ENCODE data around the gene TEPSIN. TPM values are rescaled to one million over a fixed set of nuclear protein-coding genes. Genes with fewer than 3 reads are reported as not detected.

The TEPSIN gene
- total and polyA plus RNA-seq, 2 of the 8 experiments (the other 6 are each of a cell fraction or from before 2014, with no cell fraction given), result 22.9 to 28.0 TPM

DNA sequence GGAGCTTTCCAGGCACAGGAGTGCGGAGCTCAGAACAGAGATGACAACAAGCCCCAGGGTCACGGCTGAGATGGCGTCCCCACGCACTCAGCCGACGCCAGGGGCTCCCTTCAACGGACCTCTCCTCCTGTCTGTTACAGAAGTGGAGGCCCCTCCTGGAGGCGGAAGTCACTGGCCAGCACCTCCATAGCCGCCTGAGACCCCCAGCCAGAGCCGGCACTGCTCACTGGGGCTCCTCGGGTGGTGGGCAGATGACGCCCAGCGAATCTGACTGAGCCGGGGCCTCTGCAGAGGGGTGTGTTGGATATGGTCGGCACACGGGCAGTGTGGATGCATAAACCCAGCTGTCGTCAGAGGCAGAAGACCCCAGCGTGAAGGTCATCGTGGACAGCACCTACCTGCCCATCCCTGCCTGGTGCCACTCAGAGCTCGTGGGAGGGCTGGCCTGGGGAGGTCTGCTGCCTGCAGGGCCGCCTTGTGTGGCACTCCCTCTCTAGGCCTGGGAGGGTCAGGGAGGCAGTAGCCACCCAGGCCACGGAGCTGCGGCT is 20.3 kb upstream of the TEPSIN start:
- no peak overlapping the region for H3K14ac ChIP-seq (ENCODE audit: insufficient read length)
- peaks cover 0 to 7% (median 4%) of the 10 kb centered on the region in 4 experiments; a peak in 3 of 8 replicates for H3K36me3 ChIP-seq (ENCODE audit: control insufficient read depth in 2 of 4, insufficient read depth in 4 of 4, low read length in 3 of 4)
- no peak overlapping the region for H3K56ac ChIP-seq (replicated peaks; ENCODE audit: insufficient read length, low read depth, low read length)
- H2BK12ac ChIP-seq (ENCODE audit: low read depth, low read length), result no peak overlapping the region
- H3K9ac ChIP-seq (replicated peaks in 1 of 4; ENCODE audit: extremely low read depth in 1 of 4, low read depth in 3 of 4, low read length in 3 of 4), result no peak overlapping the region
- no peak overlapping the region for H3K23ac ChIP-seq (ENCODE audit: insufficient read length)
- no peak overlapping the region for H3K27ac ChIP-seq (ENCODE audit: low read depth, low read length)
- WGBS, 2 experiments (ENCODE audit: extremely low coverage in 1 of 2, insufficient coverage in 1 of 2, insufficient read length in 1 of 2, insufficient replicate concordance in 2 of 2, low coverage in 1 of 2, low lambda C conversion rate in 2 of 2, missing lambda C conversion rate in 1 of 2), result 93% methylated on average over 16 of the region's 23 CpGs; no CpG with 5 or more reads in 1 of the 2 experiments
- H3K23me2 ChIP-seq (ENCODE audit: low read depth, low read length), result no peaks in the 10 kb centered on the region
- ChIA-PET CTCF (ENCODE audit: partially characterized antibody) (interaction anchor here (0.7 to 2.7 kb wide), 13 partner anchors 8 to 279 kb away, joined by 3 to 12 read pairs (median 4); no protein-coding TSS in a partner anchor), POLR2A (ENCODE audit: partially characterized antibody) (interaction anchor here (1.1 to 2.6 kb wide), 2 partner anchors 277 to 279 kb away, joined by 4 to 7 read pairs; no protein-coding TSS in a partner anchor)
- H3K4me3 ChIP-seq (ENCODE audit: extremely low read depth in 1 of 4, insufficient read depth in 2 of 4, low read depth in 3 of 4, low read length in 4 of 4), result no peak overlapping the region
- no peak overlapping the region for H2BK20ac ChIP-seq (ENCODE audit: low read length)
- H3K4me2 ChIP-seq (ENCODE audit: insufficient read depth in 1 of 2, low read depth in 2 of 2, low read length in 2 of 2), result no peak overlapping the region
- H4K5ac ChIP-seq (ENCODE audit: insufficient read length, low read depth, low read length), result no peak overlapping the region
- FAIRE-seq (no peak), DNase-seq (ENCODE audit: low read depth in 1 of 2, low spot score in 2 of 2) (no peak)
- H3K27me3 ChIP-seq (replicated peaks in 1 of 4; ENCODE audit: control insufficient read depth in 3 of 4, extremely low read depth in 1 of 4, insufficient read depth in 3 of 4, low read length in 3 of 4), result no peaks in the 10 kb centered on the region
- H4K8ac ChIP-seq (ENCODE audit: extremely low read depth, insufficient read depth, low read length), result no peak overlapping the region
- no peaks in the 10 kb centered on the region for H3K79me1 ChIP-seq (ENCODE audit: low read depth, low read length)
- no peak overlapping the region for H2AFZ ChIP-seq (ENCODE audit: low read length)
- no peaks in the 10 kb centered on the region for H3K79me2 ChIP-seq (ENCODE audit: control insufficient read depth in 1 of 2, insufficient read depth in 2 of 2, low read length in 2 of 2)
- no peak overlapping the region for H4K91ac ChIP-seq (replicated peaks; ENCODE audit: insufficient read length, low read length)
- H4K20me1 ChIP-seq (replicated peaks in 1 of 2; ENCODE audit: control insufficient read depth in 1 of 2, insufficient read depth in 2 of 2, low read length in 2 of 2), result peaks cover 0 to 7% of the 10 kb centered on the region in 2 experiments
- peaks cover 0 to 2% (median 0%) of the 10 kb centered on the region in 4 experiments; a peak in 3 of 7 replicates for H3K4me1 ChIP-seq (replicated peaks in 1 of 4; ENCODE audit: control insufficient read depth in 3 of 4, insufficient read depth in 4 of 4, low read length in 3 of 4)
- H3K9me3 ChIP-seq (ENCODE audit: insufficient read depth in 2 of 2, low read depth in 1 of 2, low read length in 1 of 2), result no peaks in the 10 kb centered on the region
- H2AK5ac ChIP-seq (ENCODE audit: low read depth, low read length), result no peak overlapping the region
- no peak overlapping the region for H2BK15ac ChIP-seq (ENCODE audit: low read length)
- H2BK5ac ChIP-seq (ENCODE audit: low read depth, low read length), result no peak overlapping the region; the same call in 1 of the 2 replicates
- H3K4ac ChIP-seq (replicated peaks; ENCODE audit: insufficient read length, low read depth, low read length), result no peak overlapping the region
- H2BK120ac ChIP-seq (replicated peaks; ENCODE audit: low read depth, low read length), result no peak overlapping the region
- no peak overlapping the region for H3K18ac ChIP-seq (ENCODE audit: extremely low read depth, low read length)
- no peak for TF ChIP-seq PHF8 (conservative IDR thresholded peaks at IDR 0.05; ENCODE audit: low read depth, low read length)
- TF ChIP-seq POLR2A (IDR thresholded peaks at IDR 0.05; ENCODE audit: control extremely low read depth in 1 of 2, low read depth in 2 of 2, low read length in 2 of 2), result no peak

Data from H1 (cell line).